T-helper 1 cell treated with Interleukin-12 subunit alpha and Interleukin-12 subunit beta and Interleukin-4 antibody, amounts not matched to agents 30 ng/mL and 1 ng/mL, for 36 hours (primary cell): Measurements from ENCODE around the gene MB. TPM values are rescaled to one million over a fixed set of nuclear protein-coding genes. Genes with fewer than 3 reads are reported as not detected.

Experiments used
- intact Hi-C: fragments of 100-400 bp; cut with micrococcal nuclease; formaldehyde crosslinking; loops from one replicate; pipeline ENCODE4 v1.15.1; 2024
- total RNA-seq: library from RNA; stranded (reverse); gene quantifications from 2 replicates; pipeline ENCODE4 v1.2.3, GENCODE V29; 2022

MB gene
- total RNA-seq, 1 donor from 2014 or later = 0.61 TPM

DNA sequence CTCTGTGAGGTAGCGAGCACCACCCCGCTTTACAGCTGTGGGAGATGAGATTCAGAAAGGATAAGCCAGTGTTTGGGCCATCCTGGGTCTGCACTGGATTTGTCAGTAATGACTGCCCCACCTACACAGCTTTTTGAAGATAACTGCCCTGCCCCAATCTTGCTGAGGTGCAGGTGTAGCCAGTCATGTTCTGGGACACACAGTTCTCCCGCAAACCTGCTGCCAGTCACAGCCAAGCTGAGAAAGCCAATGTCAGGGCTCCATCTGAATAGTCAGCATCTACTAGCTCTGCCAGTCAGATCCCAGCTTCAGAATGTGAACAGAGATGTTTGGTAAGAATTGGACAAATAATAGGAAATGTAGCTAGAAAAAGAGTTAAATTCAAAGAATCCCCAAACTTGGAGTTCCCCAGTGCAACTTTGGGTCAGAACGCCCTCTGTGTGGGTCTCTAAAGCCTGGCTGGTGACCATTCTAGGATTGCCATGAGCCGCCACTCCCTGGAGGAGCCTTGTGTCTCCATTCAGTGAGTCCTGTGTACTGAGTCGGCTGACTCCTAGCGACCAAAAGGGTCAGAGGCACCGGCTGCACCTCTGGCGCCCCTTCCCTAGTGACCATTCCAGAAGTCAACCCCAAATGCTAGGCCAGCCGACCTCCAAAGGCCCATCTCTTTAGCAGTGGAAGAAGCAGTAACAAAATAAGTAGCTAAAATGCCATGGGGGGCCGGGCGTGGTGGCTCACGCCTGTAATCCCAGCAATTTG, 2.4 kb upstream of the MB start:
- intact Hi-C loops = no loop called here

DNA sequence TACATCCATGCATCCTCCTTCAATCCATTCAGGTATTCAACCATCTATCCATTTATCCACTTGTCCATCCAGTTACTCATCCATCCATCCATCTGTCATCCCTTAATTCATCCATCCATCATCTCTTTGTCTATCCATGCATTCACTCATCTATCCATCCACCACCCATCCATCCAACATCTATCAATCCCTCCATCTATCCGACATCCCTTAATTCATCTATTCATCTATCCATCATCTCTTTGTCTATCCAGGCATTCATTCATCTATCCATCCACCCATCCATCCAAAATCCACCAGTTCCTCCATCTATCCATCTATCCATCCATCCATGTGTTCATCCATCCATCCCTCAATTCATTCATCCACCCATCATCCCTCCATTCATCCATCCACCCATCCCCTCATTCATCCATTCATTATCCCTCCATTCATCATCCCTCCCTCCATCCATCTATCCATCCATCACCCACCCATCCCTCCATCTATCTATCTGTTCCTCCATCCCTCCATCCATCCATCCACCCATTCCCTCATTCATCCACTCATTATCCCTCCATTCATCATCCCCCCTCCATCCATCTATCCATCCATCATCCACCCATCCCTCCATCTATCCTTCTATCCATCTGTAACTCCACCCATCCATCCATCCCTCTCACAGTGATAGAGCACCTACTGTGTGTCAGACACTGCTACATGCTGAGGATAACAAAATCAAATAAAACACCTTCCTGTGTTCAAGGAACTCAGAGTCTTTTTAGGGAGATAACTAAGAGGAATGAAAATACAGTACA, 1.5 kb upstream of the MB start:
- intact Hi-C loops = no loop called here

GRCh38 chr22:35616043-35616442, 1.1 kb downstream of the MB start:
- intact Hi-C loops = no loop called here

GRCh38 chr22:35615156-35615555, 2.0 kb downstream of the MB start:
- intact Hi-C loops = no loop called here

DNA sequence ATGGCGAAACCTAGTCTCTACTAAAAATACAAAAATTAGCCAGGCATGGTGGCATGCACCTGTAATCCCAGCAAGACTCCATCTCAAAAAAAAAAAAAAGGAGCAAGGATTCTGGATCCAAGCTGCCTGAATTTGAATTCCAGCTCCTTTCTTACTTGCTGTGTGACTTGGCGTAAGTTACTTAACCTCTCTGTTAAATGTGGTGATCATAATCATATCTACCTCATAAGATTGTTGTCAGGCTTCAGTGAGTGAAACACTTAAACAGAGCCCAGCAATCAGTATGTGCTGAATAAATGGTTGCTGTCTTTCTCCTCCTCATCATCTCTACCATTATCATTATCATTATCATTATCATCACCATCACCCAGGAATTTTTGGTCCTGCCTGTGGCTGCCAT, 2.7 kb downstream of the MB start:
- intact Hi-C loops = no loop called here

DNA sequence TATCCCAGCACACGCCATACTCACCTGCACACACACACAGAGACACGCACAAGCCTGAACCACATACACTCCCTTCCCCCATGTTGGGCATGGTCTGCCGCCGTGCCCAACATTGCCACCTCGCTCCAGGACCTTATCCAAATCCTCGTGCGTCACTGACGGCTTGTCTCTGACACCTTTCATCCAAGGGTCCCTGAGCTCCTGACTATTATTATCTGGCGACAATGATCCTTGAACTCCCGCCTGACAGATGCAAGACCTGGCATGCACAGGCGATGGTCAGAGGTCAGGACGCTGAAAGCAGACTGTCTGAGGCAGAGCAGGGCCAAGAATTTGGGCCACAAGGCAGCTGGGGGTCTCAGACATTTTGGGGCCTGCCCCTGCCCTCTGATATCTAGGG, 4.2 kb downstream of the MB start:
- intact Hi-C loops = no loop called here

DNA sequence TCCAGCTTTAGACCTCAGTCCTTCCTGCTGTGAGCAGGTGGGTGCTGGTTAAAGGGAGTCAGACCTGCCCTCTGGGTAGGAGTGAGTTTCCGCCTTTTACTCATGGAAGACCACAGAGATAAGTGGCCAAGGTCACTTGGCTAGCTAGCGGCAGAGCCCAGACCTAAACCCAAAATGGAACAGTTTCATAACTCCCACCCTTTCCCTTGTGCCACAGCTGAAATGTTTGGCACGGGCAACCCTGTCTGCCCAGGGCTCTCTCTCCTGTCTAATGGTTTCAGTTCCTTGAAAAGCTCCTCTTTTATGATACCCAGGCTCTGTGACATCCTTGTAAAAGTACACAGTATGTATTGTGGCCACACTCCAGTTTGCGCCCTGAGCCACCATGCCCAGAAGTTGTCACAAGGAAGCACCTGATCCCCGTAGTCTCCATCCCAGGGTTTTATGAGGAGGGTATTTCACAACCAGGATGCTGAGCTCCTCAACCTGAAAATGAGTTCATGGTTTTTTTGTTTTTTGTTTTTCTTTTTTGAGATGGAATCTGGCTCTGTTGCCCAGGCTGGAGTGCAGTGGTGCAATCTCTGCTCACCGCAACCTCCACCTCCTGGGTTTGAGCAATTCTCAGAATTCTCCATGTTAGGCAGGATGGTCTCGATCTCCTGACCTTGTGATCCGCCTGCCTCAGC, 5.1 kb downstream of the MB start:
- intact Hi-C loops = no loop called here

- intact Hi-C loops = no loop called here
Measured at GRCh38 chr22:35611200-35611890, 5.8 kb downstream of the MB start.

GRCh38 chr22:35610741-35611140, 6.4 kb downstream of the MB start:
- intact Hi-C loops = no loop called here

- intact Hi-C loops = no loop called here
Measured at GRCh38 chr22:35609761-35610160, 7.4 kb downstream of the MB start.

DNA sequence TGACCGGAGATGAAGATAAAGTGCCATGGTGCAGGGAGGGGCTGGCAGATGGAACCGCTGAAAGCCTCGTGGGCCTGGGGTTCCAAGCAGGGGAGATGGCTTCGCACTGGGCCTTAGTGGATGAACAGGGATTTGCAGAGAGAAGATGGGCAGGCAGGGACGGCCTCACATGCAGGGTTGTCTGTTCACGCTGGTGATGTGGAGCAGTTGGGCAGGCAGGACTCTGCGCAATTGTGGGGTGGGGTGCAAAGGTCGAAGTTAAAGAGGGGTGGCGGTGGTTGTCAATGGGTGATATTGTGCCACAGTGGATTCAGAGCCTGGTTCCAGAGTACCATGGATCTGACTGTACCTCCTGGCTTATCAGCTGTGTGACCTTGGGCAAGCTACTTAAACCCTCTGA, 7.9 kb downstream of the MB start:
- intact Hi-C loops = no loop called here

GRCh38 chr22:35608088-35608487, 9.0 kb downstream of the MB start:
- intact Hi-C loops = no loop called here

DNA sequence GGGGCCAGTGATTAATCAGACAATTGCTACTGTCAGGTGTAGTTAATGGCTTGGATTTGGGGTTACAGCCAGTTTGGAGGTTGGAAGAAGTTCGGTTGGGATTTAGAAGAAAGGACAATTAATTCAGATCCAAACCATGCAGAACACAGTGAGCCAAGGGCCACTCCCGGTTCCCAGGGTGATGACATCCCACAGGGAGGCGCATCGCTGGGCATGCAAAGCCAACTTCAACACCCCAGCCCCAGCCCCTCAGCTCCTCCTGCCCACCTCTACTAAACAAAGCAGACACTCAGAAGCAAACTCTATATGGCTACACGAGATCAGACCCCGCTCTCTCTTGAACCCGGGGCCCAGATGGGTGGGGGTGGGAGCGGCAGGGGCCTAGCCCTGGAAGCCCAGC, 10.2 kb downstream of the MB start:
- intact Hi-C loops = no loop called here

GRCh38 chr22:35605851-35606481, 11.2 kb downstream of the MB start:
- intact Hi-C loops = no loop called here

DNA sequence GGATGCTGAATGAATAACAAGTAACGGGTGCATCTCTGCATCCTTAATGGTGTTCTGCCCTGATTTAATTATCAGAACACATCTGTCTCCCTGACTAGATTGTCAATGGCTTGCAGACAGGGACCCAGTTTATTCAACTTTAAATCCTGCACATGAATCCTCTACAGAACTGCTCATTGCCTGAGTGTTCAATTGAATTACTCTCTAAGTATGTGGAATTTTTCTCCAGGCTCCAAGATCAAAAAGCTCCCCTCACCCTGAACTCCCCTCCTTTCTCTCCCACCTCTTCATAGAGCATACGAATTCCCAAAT, 11.8 kb downstream of the MB start:
- intact Hi-C loops = no loop called here

- intact Hi-C loops = no loop called here
Measured at GRCh38 chr22:35604621-35605368, 12.3 kb downstream of the MB start.

DNA sequence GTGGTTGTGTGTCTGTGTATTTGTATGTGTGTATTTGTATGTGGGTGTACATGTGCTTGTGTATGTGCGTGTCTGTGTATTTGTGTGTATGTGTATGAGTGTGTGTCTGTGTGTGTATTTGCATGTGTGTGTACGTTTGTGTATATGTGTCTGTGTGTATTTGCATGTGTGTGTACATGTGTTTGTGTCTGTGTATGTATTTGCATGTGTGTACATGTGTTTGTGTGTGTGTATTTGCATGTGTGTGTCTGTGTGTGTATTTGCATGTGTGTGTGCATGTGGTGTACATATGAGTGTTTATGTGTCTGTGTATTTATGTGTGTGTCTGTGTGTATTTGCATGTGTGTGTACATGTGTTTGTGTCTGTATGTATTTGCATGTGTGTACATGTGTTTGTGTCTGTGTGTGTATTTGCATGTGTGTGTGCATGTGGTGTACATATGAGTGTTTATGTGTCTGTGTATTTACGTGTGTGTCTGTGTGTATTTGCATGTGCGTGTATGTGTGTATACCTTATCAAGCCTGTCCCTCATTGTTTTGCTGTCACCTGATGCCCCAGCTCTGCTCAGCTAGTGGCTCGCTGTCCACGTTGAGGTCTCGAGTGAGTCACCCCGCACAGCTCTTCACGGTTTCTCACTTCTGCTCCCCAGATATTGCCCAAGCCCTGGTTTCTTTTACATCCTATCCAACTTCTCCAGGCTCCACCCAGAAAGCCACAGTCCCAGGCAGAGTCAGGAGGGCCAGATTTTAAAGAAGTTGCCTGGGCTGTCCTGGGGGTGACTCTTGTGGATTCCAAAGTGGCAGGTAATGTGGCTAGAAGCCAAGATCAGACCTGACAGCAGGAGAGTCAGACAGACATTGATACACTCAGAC, 15.2 kb downstream of the MB start:
- intact Hi-C loops = no loop called here

DNA sequence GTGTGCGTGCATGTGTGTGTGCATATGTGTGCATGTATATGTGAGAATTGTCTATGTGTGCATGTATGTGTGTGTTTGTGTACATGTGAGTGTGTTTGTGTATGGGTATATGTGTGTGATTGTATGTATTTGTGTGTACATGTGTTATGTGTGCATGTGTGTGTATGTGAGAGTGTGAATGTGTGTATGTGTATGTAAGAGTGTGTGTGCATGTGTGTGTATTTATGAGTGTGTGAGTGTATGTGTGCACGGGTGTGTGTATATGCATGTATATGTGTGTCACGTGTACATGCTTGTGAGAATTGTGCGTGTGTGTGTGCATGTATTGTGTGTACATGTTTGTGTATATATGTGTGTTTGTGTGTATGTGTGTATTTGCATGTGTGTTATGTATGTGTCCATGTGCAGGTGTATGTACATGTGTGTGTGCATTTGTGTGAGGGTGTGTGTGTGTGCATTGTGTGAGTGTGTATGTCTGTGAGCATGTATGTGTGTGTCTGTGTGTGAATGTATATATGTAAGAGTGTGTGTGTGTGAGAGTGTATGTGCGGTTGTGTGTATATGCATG, 16.0 kb downstream of the MB start:
- intact Hi-C loops = no loop called here

DNA sequence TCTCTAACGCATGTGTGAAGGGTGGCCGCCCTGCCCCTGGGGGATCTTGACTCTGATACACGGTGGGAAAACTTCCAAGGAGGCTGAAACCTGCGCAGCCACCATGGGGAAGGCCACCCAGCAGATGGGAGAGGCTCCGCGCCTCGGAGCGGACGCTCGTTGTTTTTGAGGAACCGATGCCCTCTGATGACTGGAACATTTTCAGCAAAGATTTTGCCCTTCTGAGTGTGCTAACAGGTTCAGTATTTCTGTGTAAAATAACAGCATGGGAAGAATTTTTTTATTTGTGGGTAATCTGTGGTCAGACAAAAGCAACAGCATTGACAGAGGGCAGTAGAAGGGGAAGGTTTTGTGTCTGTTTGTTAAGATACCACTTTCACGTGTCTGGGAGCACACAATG, 16.7 kb downstream of the MB start:
- intact Hi-C loops = no loop called here
